HG03575 (cell line): ENCODE measurements around the gene CTDP1.

Experiments used
- ATAC-seq: cut with Tn5 transposase; IDR thresholded peaks from one replicate; pipeline ENCODE4 v1.9.1; 2021; ENCODE audit not compliant: unreplicated experiment, insufficient number of reproducible peaks, low FRiP score; ENCODE audit errors: extremely low read depth

CTDP1 gene

GRCh38 chr18:79784965-79785770 lies 105.6 kb downstream of the CTDP1 start:
- ATAC-seq: no peak

GRCh38 chr18:79785831-79786230 lies 106.2 kb downstream of the CTDP1 start:
- ATAC-seq: no peak

GRCh38 chr18:79786304-79786703 lies 106.7 kb downstream of the CTDP1 start:
- no peak for ATAC-seq

- no peak for ATAC-seq
Observed at GRCh38 chr18:79786786-79787526, 107.4 kb downstream of the CTDP1 start.

GRCh38 chr18:79787527-79787864 lies 107.9 kb downstream of the CTDP1 start:
- ATAC-seq: no peak

- ATAC-seq: no peak
Observed at GRCh38 chr18:79787865-79788733, 108.5 kb downstream of the CTDP1 start.

- ATAC-seq: no peak
Observed at GRCh38 chr18:79788734-79789085, 109.1 kb downstream of the CTDP1 start.

- ATAC-seq: no peak
Observed at GRCh38 chr18:79789091-79789891, 109.7 kb downstream of the CTDP1 start.

GRCh38 chr18:79789901-79790890 lies 110.6 kb downstream of the CTDP1 start:
- no peak for ATAC-seq

- no peak for ATAC-seq
Observed at GRCh38 chr18:79790996-79791972, 111.7 kb downstream of the CTDP1 start.

GRCh38 chr18:79792096-79792987 lies 112.7 kb downstream of the CTDP1 start:
- ATAC-seq: no peak

- no peak for ATAC-seq
Observed at GRCh38 chr18:79792988-79793355, 113.4 kb downstream of the CTDP1 start.

GRCh38 chr18:79794846-79795245 lies 115.2 kb downstream of the CTDP1 start:
- ATAC-seq: no peak

- ATAC-seq: no peak
Observed at GRCh38 chr18:79795446-79795845, 115.8 kb downstream of the CTDP1 start.

- no peak for ATAC-seq
Observed at GRCh38 chr18:79796016-79796415, 116.4 kb downstream of the CTDP1 start.
